GM12865 (cell line): Measurements from ENCODE around the gene VAC14.

ENCODE experiments used
- DNase-seq: peaks from one replicate; pipeline ENCODE4 v3.0.0; 2010; ENCODE audit warnings: low read depth
- H3K4me3 ChIP-seq: 2 replicates; pipeline ENCODE4 v1.5.1; 2011; ENCODE audit warnings: mild to moderate bottlenecking, low read depth, low read length, control low read depth
- TF ChIP-seq, protein P1 (sequence below): IDR thresholded peaks from 2 replicates; pipeline ENCODE4 v1.5.1; 2011; ENCODE audit warnings: low read length, control low read depth, low read depth, inconsistent platforms; ENCODE audit not compliant: insufficient read depth; ENCODE audit errors: missing control alignments

VAC14 gene

DNA sequence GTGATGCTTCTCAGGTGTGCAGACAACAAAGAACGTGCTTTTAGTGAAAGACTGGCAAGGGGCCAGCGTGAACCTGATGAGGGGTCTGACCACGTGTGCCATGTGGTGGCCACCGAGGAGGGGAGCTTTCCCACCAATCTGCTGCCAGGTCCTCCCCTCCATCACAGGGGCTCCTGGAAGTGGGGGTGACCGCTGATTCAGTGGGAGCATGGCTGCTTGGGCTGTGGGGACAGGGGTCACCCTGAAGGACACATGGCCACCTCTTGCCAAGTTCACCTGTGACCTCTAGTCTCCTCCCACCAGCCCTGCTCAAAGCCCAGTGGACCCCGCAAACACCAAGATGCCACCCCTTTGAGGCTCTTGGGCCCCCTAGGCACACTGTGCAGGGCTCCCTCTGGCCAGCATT lies 77.2 kb downstream of the VAC14 start:
- H3K4me3 ChIP-seq, result no peak overlapping the region
- TF ChIP-seq, protein P1, sequence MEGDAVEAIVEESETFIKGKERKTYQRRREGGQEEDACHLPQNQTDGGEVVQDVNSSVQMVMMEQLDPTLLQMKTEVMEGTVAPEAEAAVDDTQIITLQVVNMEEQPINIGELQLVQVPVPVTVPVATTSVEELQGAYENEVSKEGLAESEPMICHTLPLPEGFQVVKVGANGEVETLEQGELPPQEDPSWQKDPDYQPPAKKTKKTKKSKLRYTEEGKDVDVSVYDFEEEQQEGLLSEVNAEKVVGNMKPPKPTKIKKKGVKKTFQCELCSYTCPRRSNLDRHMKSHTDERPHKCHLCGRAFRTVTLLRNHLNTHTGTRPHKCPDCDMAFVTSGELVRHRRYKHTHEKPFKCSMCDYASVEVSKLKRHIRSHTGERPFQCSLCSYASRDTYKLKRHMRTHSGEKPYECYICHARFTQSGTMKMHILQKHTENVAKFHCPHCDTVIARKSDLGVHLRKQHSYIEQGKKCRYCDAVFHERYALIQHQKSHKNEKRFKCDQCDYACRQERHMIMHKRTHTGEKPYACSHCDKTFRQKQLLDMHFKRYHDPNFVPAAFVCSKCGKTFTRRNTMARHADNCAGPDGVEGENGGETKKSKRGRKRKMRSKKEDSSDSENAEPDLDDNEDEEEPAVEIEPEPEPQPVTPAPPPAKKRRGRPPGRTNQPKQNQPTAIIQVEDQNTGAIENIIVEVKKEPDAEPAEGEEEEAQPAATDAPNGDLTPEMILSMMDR, result no peak
- DNase-seq, result no peak

DNA sequence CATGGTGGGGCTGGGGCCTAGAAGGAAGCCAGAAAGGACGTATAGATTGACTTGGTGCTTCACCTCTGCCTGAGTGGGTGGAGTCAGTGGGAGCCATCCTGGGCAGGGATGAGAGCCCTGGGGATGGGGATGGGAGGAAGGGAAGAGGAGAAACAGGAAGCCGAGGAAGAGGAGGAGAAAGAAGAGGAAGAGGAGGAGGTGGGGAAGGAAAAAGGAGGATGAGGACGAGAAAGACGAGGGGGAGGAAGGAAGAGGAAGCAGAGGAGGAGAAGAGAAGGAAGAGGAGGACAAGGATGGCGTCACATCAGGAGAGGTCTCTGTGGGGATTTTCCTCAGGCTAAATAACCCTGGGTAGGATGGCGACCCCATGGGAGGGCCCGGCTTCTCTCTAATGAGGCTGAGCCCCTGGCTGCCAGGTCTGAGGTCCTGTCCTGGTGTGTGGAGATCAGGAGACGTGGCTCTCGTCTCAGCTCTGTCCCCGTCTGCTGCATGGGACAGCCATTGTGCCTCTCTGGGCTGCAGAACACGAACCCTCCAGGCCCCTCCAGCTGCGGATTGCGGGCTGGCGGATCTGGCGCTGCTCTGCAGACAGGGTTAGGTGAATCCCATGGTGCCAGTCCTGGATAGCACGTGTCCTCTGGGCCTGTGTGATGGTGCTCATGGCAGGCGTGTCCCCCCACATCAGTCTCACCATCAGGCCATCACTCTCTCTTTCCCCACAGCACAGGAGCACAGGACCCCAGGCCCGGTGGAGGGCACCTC lies 79.6 kb downstream of the VAC14 start:
- H3K4me3 ChIP-seq, result no peak overlapping the region
- no peak for DNase-seq
- TF ChIP-seq, protein P1, result no peak

DNA sequence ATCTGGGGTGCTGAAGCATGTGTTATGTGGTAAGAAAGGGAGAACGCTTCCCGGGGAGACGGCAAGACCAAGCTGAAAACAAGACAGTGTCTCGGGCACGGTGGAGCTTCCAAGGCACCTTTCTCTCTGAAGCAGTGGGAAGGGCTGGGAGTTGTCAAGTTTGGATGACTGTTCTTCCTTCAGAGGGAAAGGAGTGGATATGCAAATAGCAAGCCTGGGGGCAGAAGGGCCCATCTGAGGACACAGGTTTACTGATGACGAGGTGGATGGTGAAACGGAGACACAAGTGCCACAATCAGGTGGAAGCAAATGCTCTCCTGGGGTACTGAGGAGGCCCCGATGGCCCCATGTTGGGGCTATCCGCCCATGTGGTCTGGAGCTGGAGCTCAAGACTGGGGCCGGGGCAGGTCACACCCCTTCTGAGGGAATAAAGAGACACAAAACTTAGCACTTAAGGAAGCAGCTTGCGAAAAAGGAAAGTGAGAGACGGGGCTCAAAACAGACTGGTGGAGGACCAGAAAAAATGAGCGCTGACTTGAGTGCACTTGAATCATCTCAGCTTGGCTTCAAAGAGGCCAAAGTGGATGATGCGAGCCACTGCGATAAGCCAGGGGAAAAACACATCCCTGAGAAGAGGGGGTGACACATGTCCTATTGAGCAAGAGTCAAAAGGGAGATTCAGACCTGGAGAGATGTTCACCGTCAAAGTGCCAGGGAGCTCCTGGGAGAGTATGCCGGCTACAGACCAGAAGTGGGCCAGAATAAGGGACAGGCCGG lies 80.3 kb downstream of the VAC14 start:
- H3K4me3 ChIP-seq, result no peak overlapping the region
- no peak for DNase-seq
- TF ChIP-seq, protein P1, result no peak

DNA sequence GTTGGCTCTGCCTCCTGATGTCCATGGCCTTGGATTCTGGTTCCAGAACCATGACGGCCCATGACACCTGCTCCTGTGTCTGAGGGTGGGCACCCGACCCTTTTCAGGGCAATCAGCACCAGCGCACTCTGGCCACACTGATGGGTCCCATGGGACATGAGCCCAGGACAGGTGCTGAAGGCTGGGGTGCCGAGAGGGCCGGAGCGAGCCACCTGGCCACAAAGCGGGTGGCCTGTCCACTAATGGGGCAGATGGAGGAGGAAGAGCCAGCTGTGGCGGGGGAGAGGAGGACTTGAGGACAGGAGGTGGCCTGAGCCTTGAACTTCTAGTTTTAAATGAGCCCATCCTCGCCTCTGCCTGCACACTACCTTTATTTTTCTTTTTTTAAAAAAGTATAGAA lies 83.9 kb downstream of the VAC14 start:
- no peak for DNase-seq
- TF ChIP-seq, protein P1, result no peak

DNA sequence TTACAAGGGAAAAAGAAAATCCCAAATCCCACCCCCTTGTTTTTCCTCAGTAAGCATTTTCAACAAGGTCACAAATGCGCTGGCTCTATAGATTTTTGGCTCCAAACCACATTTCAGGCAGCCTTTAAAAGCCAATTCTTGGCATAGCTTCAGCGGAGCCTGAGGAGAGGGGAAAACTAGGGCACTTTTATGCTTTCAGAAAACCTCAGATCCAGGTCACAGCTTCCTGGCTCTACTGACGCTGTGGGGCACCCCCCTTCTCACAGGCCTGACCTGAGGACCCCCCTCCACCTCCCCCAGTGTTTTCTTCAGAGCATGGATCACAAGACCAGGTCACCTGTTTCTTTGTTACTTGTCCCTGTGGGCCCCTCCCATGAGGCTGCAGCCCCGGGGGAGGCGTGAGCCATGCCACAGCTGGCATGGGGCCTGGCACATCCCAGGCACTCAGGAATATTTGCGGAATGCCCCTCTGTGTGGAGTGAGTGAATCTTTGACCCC lies 85.0 kb downstream of the VAC14 start:
- TF ChIP-seq, protein P1, result no peak
- no peak overlapping the region for H3K4me3 ChIP-seq
- no peak for DNase-seq

More for the DNA sequence above, 83.9 kb downstream of the VAC14 start:
- no peak overlapping the region for H3K4me3 ChIP-seq

DNA sequence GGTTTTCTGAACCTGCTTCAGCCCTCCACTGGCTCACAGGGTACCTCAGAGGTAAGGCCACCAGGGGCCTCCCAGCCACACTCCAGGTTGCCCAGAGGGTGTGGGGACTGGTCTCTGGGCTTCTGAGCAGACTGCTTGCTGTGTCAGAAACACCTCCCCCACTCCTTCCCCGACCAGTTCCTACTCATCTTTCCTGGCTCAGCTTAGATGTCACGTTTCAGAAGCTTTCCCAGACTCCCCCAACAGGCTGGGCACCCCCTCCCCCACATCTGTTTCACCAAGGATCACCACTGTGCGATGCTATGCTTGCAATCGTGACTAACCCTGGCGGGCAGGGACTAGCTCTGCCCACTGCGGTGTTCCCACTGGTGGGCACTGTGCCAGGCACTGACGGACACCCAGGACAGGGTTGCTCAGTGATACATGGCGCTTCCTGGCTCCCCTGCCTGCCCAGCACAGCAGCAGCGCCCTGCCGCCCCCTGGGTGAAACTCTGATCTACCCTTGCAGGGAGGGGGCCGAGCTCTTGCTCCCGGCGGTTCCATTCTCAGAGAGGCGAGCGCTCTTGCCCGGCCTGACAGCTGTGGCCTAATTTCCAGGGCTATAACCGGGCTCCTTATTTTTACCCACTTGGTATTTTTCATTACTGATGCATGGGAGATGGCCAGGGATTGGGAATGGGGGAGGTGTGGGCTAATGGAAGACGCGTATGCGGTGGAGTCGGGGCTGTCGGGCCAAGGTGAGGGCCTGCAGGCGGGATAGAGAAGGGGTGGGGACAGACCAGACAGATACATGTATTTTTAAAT lies 85.7 kb downstream of the VAC14 start:
- DNase-seq, result no peak
- TF ChIP-seq, protein P1, result no peak
- no peak overlapping the region for H3K4me3 ChIP-seq
